Pons (tissue), 1 donor: ENCODE measurements around the gene THSD7B.

Experiments
- DNase-seq: peaks from one replicate; pipeline ENCODE4 v3.0.0-alpha.2; 2016; ENCODE audit warnings: low spot score

The THSD7B gene

GRCh38 chr2:137705296-137705695, 940.0 kb downstream of the THSD7B start:
- DNase-seq = no peak

- no peak for DNase-seq
These were observed 941.7 kb downstream of the THSD7B start for GRCh38 chr2:137706786-137707613.

DNA sequence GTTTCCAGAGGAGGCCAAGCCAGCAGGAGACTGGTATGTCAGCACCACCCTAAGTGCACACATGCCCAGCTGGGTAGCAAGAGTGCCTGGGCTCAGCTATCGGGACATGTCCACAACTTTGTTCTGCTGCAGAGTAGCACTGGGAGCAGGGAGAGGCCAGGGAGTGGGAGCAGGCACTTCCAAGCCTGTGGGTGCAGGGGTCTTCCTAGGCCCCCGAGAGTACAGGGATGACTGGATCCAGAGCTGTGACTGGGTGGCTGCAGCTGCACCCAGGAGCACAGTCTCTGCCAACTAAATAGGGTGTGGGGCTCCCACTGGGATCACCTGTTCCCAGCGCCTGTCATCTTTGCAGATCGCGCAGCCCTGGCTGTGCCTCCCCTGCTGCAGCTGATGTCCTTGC, 943.0 kb downstream of the THSD7B start:
- DNase-seq = no peak

DNA sequence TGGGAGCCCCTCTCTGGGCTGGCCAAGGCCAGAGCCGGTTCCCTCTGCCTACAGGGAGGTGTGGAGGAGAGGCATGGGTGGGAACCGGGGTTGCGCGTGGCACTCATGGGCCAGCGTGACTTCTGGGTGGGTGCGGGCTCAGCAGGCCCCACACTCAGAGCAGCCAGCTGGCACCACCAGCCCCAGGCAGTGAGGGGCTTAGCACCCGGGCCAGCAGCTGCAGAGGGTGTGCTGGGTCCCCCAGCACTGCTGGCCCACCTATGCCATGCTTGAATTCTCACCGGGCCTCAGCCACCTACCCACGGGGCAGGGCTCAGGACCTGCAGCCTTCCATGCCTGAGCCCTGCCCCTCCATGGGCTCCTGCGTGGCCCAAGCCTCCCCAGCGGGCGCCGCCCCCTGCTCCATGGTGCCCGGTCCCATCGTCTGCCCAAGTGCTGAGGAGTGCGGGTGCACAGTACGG, 950.4 kb downstream of the THSD7B start:
- no peak for DNase-seq

GRCh38 chr2:137718786-137719185, 953.4 kb downstream of the THSD7B start:
- no peak for DNase-seq

DNA sequence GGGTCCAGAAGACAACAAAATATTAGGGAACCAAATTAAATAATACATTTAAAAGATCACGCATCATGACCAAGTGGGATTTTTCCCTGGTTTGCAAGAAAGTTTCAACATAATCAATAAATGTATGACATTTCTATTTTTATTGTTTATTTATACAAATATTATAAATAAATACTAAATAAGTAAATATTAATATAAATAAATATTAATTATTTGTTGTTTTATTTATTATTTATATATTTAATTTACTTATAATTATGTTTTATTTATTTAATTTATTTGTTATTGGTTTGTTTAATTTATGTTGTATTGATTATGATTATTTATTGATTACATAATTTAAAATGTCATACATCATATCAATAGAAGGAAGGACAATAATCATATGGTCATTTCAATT, 956.4 kb downstream of the THSD7B start:
- DNase-seq = no peak

DNA sequence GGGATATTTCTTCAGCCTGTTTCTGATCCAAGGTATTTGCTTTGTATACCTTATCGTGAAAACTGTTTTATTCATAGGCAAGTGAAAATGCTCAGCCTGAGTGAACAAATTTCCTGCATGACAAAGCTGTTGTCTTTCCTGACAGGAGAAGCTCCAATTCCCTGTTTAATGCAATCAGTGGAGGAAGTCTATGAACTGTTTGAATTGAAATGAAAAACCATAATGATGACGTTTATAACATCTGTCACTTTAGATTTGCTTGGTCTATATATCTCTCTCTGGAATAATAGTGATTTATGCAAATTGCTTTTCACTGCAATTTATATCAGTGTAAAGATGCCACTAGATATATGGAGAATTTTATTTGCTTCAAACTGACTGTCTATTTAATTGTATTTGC, 959.6 kb downstream of the THSD7B start:
- DNase-seq = no peak
